K562 (cell line): ENCODE results near the gene KDM2A. TPM values are rescaled to one million over a fixed set of nuclear protein-coding genes. Genes with fewer than 3 reads are reported as not detected.

Experiments
- BCL6 ChIP-seq: fragments of 250-450 bp; sonication (Bioruptor Pico); IDR thresholded peaks from 2 replicates; pipeline ENCODE4 v1.4.0; 2020
- FOXK1 ChIP-seq: sonication (generic); formaldehyde crosslinking; IDR thresholded peaks from 2 replicates; pipeline ENCODE4 v1.8.0; 2022; ENCODE audit warnings: missing genetic modification reagents, mild to moderate bottlenecking, borderline replicate concordance
- GTF2A2 ChIP-seq: IDR thresholded peaks from 2 replicates; pipeline ENCODE4 v1.6.1; 2016; ENCODE audit warnings: mild to moderate bottlenecking, missing genetic modification characterization, missing compliant biosample characterization
- NBN ChIP-seq: fragments of 450-650 bp; IDR thresholded peaks from 2 replicates; pipeline ENCODE4 v1.6.1; 2016; ENCODE audit warnings: low read depth, mild to moderate bottlenecking
- RBM25 ChIP-seq: fragments of 200-400 bp; formaldehyde crosslinking; IDR thresholded peaks from 2 replicates; pipeline ENCODE4 v1.6.1; 2018; ENCODE audit warnings: low read length, low read depth, moderate library complexity; ENCODE audit not compliant: severe bottlenecking
- RCOR1 ChIP-seq, 2 experiments: IDR thresholded peaks; 2 replicates each; pipeline ENCODE4 v1.6.1; 2012; ENCODE audit warnings: low read depth in 2 of 2, low read length in 2 of 2, borderline replicate concordance in 1 of 2, improper control_type of control experiment in 1 of 2
- RNF219 ChIP-seq: fragments of 250-450 bp; sonication (Bioruptor Pico); IDR thresholded peaks from 2 replicates; pipeline ENCODE4 v1.5.0; 2022; ENCODE audit warnings: mild to moderate bottlenecking
- SIN3A ChIP-seq, 2 experiments: fragments of 150-350 bp in 1 of 2; IDR thresholded peaks; 2 replicates each; pipeline ENCODE4 v1.6.1; 2011 to 2016; ENCODE audit warnings: borderline replicate concordance in 2 of 2, low read depth in 2 of 2, low read length in 2 of 2, mild to moderate bottlenecking in 2 of 2, moderate library complexity in 2 of 2; ENCODE audit not compliant: control insufficient read depth in 1 of 2
- TAF9B ChIP-seq: fragments of 450-650 bp; IDR thresholded peaks from 2 replicates; pipeline ENCODE4 v1.6.1; 2018; ENCODE audit warnings: mild to moderate bottlenecking; ENCODE audit not compliant: partially characterized antibody
- ZNF407 ChIP-seq: fragments of 450-650 bp; IDR thresholded peaks from 2 replicates; pipeline ENCODE4 v1.6.1; 2016; ENCODE audit warnings: low read depth
- ZNF449 ChIP-seq: fragments of 250-450 bp; sonication (Bioruptor Pico); IDR thresholded peaks from 2 replicates; pipeline ENCODE4 v1.8.0; 2022; ENCODE audit warnings: moderate library complexity, mild to moderate bottlenecking, inconsistent platforms
- ZNF830 ChIP-seq: fragments of 250-450 bp; sonication (Bioruptor Pico); IDR thresholded peaks from 2 replicates; pipeline ENCODE4 v1.5.0; 2021; ENCODE audit warnings: mild to moderate bottlenecking
- polyA plus RNA-seq, 8 experiments: library from polyadenylated mRNA; depleted of rRNA in 4 of 8; stranded (reverse) in 5 of 8; unstranded in 3 of 8; fragments of >200 nt; fragmentation: Nextera tagmentation in 2 of 8; fragmentation: Illumina TruSeq in 1 of 8; extraction: Ambion mirVana in 2 of 8; extraction: Trizol in 1 of 8; gene quantifications; 2 replicates each; pipeline versions ENCODE4 v1.2.1 to v1.2.3, GENCODE V29; 2011 to 2014; ENCODE audit warnings: inconsistent platforms in 1 of 8, missing spikeins in 1 of 8
- total RNA-seq, 7 experiments: library from RNA; depleted of rRNA in 6 of 7; stranded (reverse); fragments of >200 nt in 6 of 7; fragmentation: Illumina TruSeq in 2 of 7; extraction: Trizol in 2 of 7; gene quantifications; 2 replicates each; pipeline versions ENCODE4 v1.2.1 to v1.2.3, GENCODE V29; 2011 to 2021; ENCODE audit warnings: low replicate concordance in 1 of 7
- TF ChIP-seq, protein P1 (sequence below): fragments of 150-350 bp; conservative IDR thresholded peaks from 2 replicates; pipeline ENCODE4 v1.6.1; 2014; ENCODE audit warnings: low read length

Gene KDM2A
- total and polyA plus RNA-seq, 9 of the 15 experiments (the other 6 are each of a cell fraction or from before 2014, with no cell fraction given): 5.0 to 39.3 (median 21.3) TPM

DNA sequence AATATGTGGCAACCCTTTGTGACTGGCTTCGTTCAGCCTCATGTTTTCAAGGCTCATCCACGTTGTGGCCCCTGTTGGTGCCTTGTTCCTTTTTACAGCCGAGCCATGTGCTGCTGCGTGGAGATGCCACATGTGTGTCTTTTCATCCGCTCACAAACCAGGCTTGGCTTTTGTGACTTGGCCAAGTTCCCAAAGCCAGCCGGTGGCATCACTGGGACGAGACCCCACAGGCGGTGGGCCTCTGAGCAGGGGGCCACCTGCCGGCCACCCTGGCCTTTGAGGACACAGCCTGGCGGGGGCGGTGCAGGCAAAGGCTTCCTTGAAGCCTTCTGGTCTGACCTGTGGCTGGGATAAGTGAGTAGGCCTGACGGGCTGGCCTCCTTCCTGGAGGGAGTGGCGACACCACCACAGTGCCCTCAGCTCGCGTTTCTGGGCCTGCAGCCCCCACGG, 157.7 kb downstream of the KDM2A start (continued):
- TF ChIP-seq, protein P1, sequence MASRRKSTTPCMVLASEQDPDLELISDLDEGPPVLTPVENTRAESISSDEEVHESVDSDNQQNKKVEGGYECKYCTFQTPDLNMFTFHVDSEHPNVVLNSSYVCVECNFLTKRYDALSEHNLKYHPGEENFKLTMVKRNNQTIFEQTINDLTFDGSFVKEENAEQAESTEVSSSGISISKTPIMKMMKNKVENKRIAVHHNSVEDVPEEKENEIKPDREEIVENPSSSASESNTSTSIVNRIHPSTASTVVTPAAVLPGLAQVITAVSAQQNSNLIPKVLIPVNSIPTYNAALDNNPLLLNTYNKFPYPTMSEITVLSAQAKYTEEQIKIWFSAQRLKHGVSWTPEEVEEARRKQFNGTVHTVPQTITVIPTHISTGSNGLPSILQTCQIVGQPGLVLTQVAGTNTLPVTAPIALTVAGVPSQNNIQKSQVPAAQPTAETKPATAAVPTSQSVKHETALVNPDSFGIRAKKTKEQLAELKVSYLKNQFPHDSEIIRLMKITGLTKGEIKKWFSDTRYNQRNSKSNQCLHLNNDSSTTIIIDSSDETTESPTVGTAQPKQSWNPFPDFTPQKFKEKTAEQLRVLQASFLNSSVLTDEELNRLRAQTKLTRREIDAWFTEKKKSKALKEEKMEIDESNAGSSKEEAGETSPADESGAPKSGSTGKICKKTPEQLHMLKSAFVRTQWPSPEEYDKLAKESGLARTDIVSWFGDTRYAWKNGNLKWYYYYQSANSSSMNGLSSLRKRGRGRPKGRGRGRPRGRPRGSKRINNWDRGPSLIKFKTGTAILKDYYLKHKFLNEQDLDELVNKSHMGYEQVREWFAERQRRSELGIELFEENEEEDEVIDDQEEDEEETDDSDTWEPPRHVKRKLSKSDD: no peak
- TF ChIP-seq RBM25: no peak
- no peak for TF ChIP-seq ZNF830 (CRISPR knock-in tag)
- TF ChIP-seq FOXK1 (CRISPR knock-in tag): no peak
- TF ChIP-seq ZNF449 (CRISPR knock-in tag): no peak
- no peak for TF ChIP-seq ZNF407
- no peak for TF ChIP-seq NBN
- TF ChIP-seq GTF2A2 (tag): no peak
- no peak for TF ChIP-seq BCL6
- no peak for TF ChIP-seq TAF9B
- TF ChIP-seq RNF219 (CRISPR knock-in tag): no peak
- peak in 1 of 2 experiments; percentile 11; a peak in 1 of 4 replicates for TF ChIP-seq RCOR1 (IDR thresholded peaks at IDR 0.05; ENCODE audit: borderline replicate concordance in 1 of 2, low read depth in 2 of 2, low read length in 2 of 2)
- TF ChIP-seq SIN3A (IDR thresholded peaks at IDR 0.05; ENCODE audit: borderline replicate concordance in 2 of 2, control insufficient read depth in 1 of 2, low read depth in 2 of 2, low read length in 2 of 2): 0 out of 4 replicates have a peak, but pooled peaks of 1 of the 2 experiments have one; percentile 7
